Bronchial epithelial cell (primary cell): ENCODE measurements around the gene ARHGAP6. TPM values are rescaled to one million over a fixed set of nuclear protein-coding genes. Genes with fewer than 3 reads are reported as not detected.

Experiments
- DNase-seq: peaks from one replicate; pipeline ENCODE4 v3.0.0-alpha.2; 2010; ENCODE audit warnings: low read depth
- FAIRE-seq: peaks from 2 replicates; lab custom pipeline; 2011; peaks lifted over from hg19 to GRCh38; lab: Jason Lieb, UNC
- H3K27me3 ChIP-seq: 2 replicates; pipeline ENCODE4 v1.5.1; 2011; ENCODE audit warnings: low read length; ENCODE audit not compliant: control insufficient read depth, insufficient read depth
- H3K36me3 ChIP-seq: 2 replicates; pipeline ENCODE4 v1.5.1; 2011; ENCODE audit warnings: low read length; ENCODE audit not compliant: control insufficient read depth, insufficient read depth
- H3K4me3 ChIP-seq: 2 replicates; pipeline ENCODE4 v1.5.1; 2011; ENCODE audit warnings: mild to moderate bottlenecking, low read depth, low read length, control low read depth
- total RNA-seq: library from RNA; depleted of rRNA; stranded (reverse); fragments of >200 nt; gene quantifications from 2 replicates; pipeline ENCODE4 v1.2.1, GENCODE V29; 2014
- TF ChIP-seq, protein P1 (sequence below): IDR thresholded peaks from 2 replicates; pipeline ENCODE4 v1.5.1; 2011; ENCODE audit warnings: mild to moderate bottlenecking, moderate library complexity, low read length, control low read depth, inconsistent platforms; ENCODE audit not compliant: insufficient read depth, severe bottlenecking

ARHGAP6 gene
- total RNA-seq = under 0.01 and 0.38 TPM in 2 replicates

DNA sequence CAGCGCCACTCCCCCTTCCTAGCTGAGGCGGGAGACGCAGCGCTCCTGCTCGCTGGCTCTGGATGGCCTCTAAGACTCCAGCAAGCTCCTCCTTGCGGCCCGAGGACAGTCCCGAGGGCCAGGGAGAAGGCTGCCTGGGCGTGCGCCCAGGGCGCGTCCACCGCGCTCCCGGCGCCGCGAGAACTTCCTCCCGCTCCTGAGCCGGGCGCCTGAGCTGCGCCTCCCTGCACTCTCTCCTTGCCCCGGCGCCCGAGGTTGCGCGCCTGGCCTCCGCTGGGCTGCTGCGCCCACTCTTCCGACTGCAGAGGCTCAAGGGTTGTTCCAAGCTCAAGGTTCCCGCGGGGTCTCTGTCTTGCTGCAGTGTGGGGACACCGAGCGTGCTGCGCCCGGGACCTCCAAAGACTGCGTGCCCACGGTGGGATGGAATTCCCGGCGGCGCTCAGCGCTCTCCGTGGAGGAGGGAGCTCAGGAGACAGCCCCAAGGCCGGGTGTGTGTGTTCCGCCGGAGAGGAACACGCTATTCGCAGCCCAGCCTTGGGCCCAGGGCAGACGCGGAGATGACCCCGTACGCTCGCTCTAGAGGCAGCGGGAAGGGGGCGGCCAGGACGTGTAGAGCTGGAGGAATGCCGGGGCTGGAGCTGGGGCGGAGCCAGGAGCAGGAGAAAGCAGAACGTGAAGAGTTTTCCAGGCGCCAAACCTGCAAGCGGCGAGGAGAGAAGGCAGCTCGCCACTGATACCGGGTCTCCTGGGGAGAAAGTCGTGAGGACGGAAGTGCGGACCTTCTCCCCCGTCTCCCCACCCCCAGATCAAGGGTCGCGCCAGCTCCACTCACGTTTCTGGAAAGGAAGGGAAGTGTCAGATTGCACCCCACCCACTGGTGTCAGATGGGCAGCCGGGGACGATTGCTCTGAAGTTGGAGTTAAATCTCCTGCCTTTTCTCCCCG lies at the start of gene ARHGAP6:
Gene ARHGAP6, minus strand, starts transcription at position 753 of the 944 bp plus-strand sequence. CDS start 1,092 bp downstream, outside the sequence.
- peak; percentile 0 for DNase-seq
- Histone ChIP-seq H3K36me3 (no peaks in the 10 kb centered on the region), H3K4me3 (peak within 1 kb of the TSS; percentile 8), H3K27me3 (peaks cover 12% of the 10 kb centered on the region)
- TF ChIP-seq, protein P1, sequence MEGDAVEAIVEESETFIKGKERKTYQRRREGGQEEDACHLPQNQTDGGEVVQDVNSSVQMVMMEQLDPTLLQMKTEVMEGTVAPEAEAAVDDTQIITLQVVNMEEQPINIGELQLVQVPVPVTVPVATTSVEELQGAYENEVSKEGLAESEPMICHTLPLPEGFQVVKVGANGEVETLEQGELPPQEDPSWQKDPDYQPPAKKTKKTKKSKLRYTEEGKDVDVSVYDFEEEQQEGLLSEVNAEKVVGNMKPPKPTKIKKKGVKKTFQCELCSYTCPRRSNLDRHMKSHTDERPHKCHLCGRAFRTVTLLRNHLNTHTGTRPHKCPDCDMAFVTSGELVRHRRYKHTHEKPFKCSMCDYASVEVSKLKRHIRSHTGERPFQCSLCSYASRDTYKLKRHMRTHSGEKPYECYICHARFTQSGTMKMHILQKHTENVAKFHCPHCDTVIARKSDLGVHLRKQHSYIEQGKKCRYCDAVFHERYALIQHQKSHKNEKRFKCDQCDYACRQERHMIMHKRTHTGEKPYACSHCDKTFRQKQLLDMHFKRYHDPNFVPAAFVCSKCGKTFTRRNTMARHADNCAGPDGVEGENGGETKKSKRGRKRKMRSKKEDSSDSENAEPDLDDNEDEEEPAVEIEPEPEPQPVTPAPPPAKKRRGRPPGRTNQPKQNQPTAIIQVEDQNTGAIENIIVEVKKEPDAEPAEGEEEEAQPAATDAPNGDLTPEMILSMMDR = no peak
- FAIRE-seq = no peak

GRCh38 chrX:11704725-11705495 lies 39.2 kb upstream of the ARHGAP6 start:
- peak; percentile 28 for FAIRE-seq

GRCh38 chrX:11703855-11704254 lies 38.1 kb upstream of the ARHGAP6 start:
- FAIRE-seq = no peak
- no peak overlapping the region for H3K4me3 ChIP-seq
- DNase-seq = no peak
- TF ChIP-seq, protein P1 = no peak
- no peaks in the 10 kb centered on the region for H3K36me3 ChIP-seq
- H3K27me3 ChIP-seq = no peaks in the 10 kb centered on the region

More at GRCh38 chrX:11704725-11705495, 39.2 kb upstream of the ARHGAP6 start:
- TF ChIP-seq, protein P1 = no peak
- H3K27me3 ChIP-seq = no peaks in the 10 kb centered on the region
- DNase-seq = no peak
- H3K36me3 ChIP-seq = no peaks in the 10 kb centered on the region
- H3K4me3 ChIP-seq = no peak overlapping the region

DNA sequence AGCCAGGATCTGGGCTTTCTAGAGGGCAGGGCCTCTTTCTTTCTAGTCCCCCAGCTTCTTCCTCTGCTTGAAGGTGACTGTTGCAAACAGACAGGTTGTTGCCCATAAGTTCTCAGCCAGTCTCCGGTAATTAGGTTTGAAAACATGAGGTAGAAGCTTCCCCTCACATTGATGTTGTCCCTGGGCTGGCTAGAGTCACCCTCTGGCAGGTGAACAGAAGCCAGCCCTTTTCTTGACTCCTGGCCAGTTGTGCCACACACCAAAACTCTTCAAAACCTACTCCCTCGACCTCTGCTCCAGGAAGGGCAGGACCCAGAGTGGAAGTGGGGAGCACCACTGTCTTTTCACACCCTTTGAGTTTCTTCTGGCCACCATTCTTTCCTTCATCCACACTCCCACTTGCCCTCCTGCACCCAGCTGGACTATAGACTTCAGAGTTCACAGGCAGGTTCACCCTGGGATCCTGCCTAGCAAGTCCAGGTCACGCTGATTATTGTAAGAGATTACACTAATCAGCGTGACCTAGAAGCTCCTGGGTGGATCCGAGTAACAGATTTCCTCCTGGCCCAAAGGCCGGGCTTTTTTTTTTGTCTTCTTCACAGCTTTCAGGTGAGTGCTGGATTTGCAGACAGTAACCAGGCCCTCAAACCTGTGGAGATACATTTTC lies 37.4 kb upstream of the ARHGAP6 start:
- DNase-seq (no peak), FAIRE-seq (no peak)
- Histone ChIP-seq H3K27me3 (no peaks in the 10 kb centered on the region), H3K4me3 (no peak overlapping the region), H3K36me3 (no peaks in the 10 kb centered on the region)
- TF ChIP-seq, protein P1 = no peak

DNA sequence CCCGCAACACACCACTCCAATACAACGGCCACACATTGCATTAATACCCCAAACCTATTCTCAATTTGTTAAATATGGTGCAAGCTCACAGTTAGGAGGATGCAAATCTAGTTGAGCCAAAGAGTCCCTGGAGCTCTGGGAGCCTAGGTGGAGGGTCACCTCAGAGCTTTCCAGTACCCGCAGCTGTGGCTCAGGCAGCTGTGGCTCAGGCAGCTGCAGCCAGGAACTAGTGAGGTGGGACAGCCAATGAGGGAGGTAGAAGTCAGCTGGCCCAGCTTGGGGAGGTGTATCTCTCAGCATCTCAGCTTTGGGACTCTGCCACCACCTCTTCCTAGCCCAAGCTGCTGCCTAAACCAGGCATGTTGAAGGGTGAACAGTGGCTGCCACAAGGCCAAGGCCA lies 36.7 kb upstream of the ARHGAP6 start:
- H3K36me3 ChIP-seq = no peaks in the 10 kb centered on the region
- no peaks in the 10 kb centered on the region for H3K27me3 ChIP-seq
- TF ChIP-seq, protein P1 = no peak
- H3K4me3 ChIP-seq = no peak overlapping the region
- FAIRE-seq (no peak), DNase-seq (no peak)
